ENCODE data around the gene CA10.

GRCh38 chr17:51815097-51815496 lies 343.4 kb downstream of the CA10 start:
- no peak for TF ChIP-seq CTCF (conservative IDR thresholded peaks at IDR 0.05)
- no peak for TF ChIP-seq EZH2 (IDR thresholded peaks at IDR 0.05; ENCODE audit: low read depth)

All from PC-9 (cell line).